MG63 (cell line): ENCODE measurements around the gene FRY. TPM values are rescaled to one million over a fixed set of nuclear protein-coding genes. Genes with fewer than 3 reads are reported as not detected.

Experiments used
- DNase-seq: peaks from one replicate; pipeline ENCODE4 v3.0.0-alpha.2; 2020
- H3K27me3 ChIP-seq: fragments of 250-450 bp; sonication (Bioruptor Pico); 2 replicates; pipeline ENCODE4 v1.5.1; 2020; ENCODE audit warnings: mild to moderate bottlenecking, moderate library complexity
- H3K36me3 ChIP-seq: fragments of 250-450 bp; sonication (Bioruptor Pico); 2 replicates; pipeline ENCODE4 v1.5.1; 2020; ENCODE audit warnings: mild to moderate bottlenecking, moderate library complexity
- H3K4me3 ChIP-seq: fragments of 250-450 bp; sonication (Bioruptor Pico); 2 replicates; pipeline ENCODE4 v1.5.1; 2020; ENCODE audit warnings: mild to moderate bottlenecking, moderate library complexity
- H3K9me3 ChIP-seq: fragments of 250-450 bp; sonication (Bioruptor Pico); 2 replicates; pipeline ENCODE4 v1.5.1; 2020; ENCODE audit warnings: mild to moderate bottlenecking, moderate library complexity
- total RNA-seq: library from RNA; depleted of rRNA; stranded (reverse); fragments of >200 nt; shearing (Covaris generic); gene quantifications from 2 replicates; pipeline ENCODE4 v1.2.3, GENCODE V29; 2014; ENCODE audit warnings: low replicate concordance

The FRY gene
- total RNA-seq, 1 experiment from 2014 or later = 0.79 TPM

DNA sequence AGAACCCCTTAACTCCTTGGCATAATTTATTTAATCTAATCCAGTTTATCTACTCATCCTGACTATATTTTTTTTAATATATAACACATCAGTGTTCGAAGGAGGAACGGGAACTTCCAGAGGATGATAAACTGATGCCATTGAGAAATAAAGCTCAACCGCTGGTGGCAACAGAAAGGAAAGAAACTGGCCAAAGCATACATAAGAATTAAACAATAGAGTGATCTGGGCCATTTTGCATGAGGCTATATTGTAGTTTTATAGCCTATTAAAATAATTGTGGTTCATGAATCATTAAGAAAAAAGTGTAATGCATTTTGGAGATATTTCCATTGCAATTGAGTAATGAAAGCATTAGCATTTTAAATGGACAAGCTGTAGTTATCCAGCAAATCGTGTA lies 94.2 kb downstream of the FRY start:
- H3K4me3 ChIP-seq = no peak overlapping the region
- no peaks in the 10 kb centered on the region for H3K36me3 ChIP-seq
- H3K9me3 ChIP-seq = peaks cover 4% of the 10 kb centered on the region; the same call in 1 of the 2 replicates
- no peaks in the 10 kb centered on the region for H3K27me3 ChIP-seq
- no peak for DNase-seq

DNA sequence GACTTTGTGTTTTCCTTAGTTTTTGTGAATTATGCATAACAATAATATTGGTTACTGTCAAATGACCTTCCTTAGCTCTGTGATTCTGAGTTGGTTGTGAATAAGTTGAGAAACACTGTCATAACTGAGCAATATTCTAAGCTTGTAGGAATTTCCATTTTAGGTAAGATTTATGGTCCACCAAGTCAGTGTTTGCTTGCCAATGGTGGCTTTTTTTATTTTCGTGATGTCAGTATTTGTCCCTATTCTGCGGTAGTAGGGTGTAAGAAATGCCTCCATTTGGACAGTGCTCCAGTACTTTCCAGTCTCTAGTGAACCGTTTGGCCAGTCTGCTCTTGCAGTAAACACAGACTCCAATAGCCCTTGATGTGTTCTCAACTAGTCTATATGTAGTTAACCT lies 94.7 kb downstream of the FRY start:
- Histone ChIP-seq H3K27me3 (no peaks in the 10 kb centered on the region), H3K36me3 (no peaks in the 10 kb centered on the region), H3K4me3 (no peak overlapping the region), H3K9me3 (peaks cover 4% of the 10 kb centered on the region; the same call in 1 of the 2 replicates)
- no peak for DNase-seq

DNA sequence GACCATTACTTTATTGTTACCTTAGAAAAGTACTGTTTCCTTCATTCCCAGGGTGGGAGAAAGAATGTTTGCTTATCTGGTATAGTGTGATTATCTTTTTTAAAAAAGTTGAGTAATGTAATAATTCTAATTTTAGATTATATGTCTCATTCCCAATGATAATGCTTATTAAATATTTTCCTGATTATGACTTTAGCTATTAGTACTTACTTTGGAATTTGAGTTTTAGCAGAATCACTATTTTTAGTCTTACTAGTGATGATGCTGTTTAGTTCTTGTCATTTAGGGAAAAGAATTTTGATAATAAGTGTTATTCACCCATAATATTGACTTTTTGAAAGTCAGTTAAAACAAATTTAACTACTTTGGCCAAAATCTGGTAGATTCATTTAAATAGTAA lies 95.2 kb downstream of the FRY start:
- no peak for DNase-seq
- H3K36me3 ChIP-seq = no peaks in the 10 kb centered on the region

DNA sequence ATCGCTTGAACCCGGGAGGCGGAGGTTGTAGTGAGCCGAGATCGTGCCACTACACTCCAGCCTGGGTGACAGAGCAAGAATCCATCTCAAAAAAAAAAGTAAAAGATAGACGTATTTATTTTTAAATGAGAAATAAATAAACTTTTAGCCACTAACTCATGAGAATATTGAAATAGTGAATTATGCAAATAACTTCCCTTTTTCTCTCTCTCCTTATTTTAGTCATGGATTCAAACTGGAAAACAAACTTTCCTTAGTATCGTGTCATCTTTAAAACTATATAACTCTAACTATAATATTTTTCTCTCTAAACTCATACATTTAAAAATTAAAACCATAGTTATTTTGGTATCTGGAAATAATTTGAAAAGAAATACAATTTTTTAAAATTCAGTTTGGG lies 96.1 kb downstream of the FRY start:
- H3K9me3 ChIP-seq = peaks cover 1% of the 10 kb centered on the region; the same call in 1 of the 2 replicates
- H3K36me3 ChIP-seq = no peaks in the 10 kb centered on the region
- no peaks in the 10 kb centered on the region for H3K27me3 ChIP-seq
- H3K4me3 ChIP-seq = no peak overlapping the region
- DNase-seq = no peak

More for the DNA sequence above, 95.2 kb downstream of the FRY start:
- Histone ChIP-seq H3K4me3 (no peak overlapping the region), H3K27me3 (no peaks in the 10 kb centered on the region), H3K9me3 (peaks cover 4% of the 10 kb centered on the region; the same call in 1 of the 2 replicates)

DNA sequence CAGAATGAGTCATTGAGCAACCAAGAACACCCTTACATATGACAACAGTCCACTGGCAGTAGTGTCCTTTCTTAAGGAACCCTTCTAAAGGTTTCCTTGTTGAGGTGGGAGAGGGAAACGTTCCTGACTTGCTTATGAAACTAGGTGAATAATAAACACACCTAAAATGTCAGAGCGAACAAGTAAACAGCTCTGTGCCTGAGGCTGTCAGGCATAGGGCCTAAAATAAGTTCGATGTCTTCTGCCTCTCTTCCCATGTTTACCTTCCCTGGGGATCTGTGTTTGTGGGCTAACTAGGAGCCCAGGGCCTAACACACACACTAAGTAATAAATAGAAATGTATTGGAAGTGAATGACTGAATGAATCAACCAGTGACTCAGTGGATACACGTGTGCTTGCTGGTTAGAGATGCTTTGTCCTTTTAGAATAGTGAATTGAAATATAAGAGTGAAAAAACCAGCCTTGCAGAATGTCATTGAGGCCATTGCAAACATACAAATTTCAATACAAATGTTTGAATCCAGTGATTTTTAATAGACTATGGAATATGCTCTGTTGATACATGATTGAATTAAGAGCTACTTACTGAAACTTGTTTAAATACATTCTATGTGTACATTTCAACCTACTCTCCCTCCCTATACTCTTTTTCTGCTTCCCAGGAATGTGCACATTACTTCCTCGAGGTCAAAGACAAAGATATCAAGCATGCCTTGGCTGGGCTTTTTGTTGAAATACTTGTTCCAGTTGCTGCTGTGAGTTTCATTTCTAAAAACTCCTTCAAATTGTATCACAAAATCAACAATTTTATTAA lies 102.9 kb downstream of the FRY start:
- no peak for DNase-seq
- Histone ChIP-seq H3K9me3 (no peaks in the 10 kb centered on the region), H3K27me3 (no peaks in the 10 kb centered on the region), H3K4me3 (no peak overlapping the region), H3K36me3 (no peaks in the 10 kb centered on the region)

DNA sequence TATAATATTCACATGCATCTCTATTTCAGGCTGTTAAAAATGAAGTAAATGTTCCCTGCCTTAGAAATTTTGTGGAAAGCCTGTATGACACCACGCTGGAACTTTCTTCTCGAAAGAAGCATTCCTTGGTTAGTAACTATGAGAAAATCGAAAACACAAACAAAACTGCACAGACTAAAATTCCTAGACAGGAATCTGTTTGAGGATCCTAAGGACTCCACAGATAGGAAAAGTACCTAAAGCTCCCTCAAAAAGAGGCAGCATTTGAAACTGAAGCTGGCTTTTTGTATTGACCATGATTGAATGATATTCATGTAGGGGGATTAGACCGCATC lies 103.4 kb downstream of the FRY start:
- DNase-seq = no peak
- H3K27me3 ChIP-seq = no peaks in the 10 kb centered on the region
- H3K9me3 ChIP-seq = no peaks in the 10 kb centered on the region
- no peaks in the 10 kb centered on the region for H3K36me3 ChIP-seq
- no peak overlapping the region for H3K4me3 ChIP-seq

DNA sequence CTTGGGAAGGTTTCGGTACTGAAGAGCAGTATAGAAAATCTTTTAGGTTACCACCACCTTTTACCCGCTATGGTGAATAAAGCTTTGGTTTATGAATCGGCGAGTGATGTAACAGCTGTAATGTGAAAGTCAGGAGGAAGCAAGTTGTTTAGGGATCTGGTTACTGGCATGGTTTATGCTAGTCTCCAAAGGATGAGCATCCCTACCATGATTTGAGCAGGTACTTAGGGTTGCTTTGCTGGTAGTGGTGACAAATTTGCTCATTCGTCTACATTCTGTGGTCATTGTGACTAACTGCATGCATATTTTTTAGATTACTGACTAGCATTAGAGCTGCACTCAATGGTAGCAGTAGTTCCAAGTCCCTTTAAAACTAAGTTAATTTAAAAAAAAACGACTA lies 104.1 kb downstream of the FRY start:
- Histone ChIP-seq H3K36me3 (no peaks in the 10 kb centered on the region), H3K27me3 (no peaks in the 10 kb centered on the region), H3K4me3 (no peak overlapping the region), H3K9me3 (no peaks in the 10 kb centered on the region)
- DNase-seq = no peak

DNA sequence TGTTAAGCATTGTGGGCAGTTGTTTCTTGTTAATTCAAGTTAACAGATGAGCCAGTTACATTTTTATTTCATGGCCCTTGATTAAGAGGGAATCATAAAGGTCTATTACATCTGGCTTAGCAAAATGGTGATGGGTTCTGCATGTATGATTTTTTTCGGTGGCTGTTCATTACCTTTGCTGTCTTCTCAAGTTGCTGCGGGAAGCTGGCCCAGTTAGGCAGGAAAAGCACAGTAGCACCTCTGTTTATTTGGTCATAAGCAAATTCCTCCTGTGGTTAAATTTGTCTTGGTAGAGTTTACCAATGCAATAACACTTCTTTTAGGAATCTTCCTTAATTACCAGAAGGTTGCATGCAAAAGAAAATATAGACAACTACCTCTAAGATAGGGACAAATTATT lies 104.5 kb downstream of the FRY start:
- H3K27me3 ChIP-seq = no peaks in the 10 kb centered on the region
- H3K4me3 ChIP-seq = no peak overlapping the region
- DNase-seq = no peak
- no peaks in the 10 kb centered on the region for H3K36me3 ChIP-seq
- H3K9me3 ChIP-seq = no peaks in the 10 kb centered on the region

DNA sequence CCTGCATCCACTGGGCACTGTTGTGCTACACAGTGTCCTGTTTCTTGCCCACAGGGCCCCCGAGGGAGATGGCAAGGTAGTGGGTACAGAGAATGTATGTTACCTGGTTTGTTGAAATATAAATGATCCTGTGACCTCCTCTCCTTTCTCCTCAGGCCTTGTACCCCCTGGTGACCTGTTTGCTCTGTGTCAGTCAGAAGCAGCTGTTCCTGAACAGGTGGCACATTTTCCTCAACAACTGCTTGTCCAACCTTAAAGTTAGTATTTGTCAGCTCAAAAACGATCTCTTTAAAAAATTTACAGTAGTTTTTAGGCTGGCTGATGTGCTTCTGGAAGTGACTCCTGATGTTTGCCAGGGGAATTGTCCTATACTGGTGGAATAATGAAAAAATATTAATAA lies 105.1 kb downstream of the FRY start:
- H3K9me3 ChIP-seq = no peaks in the 10 kb centered on the region
- H3K27me3 ChIP-seq = no peaks in the 10 kb centered on the region
- DNase-seq = no peak
- H3K36me3 ChIP-seq = no peaks in the 10 kb centered on the region
- no peak overlapping the region for H3K4me3 ChIP-seq

DNA sequence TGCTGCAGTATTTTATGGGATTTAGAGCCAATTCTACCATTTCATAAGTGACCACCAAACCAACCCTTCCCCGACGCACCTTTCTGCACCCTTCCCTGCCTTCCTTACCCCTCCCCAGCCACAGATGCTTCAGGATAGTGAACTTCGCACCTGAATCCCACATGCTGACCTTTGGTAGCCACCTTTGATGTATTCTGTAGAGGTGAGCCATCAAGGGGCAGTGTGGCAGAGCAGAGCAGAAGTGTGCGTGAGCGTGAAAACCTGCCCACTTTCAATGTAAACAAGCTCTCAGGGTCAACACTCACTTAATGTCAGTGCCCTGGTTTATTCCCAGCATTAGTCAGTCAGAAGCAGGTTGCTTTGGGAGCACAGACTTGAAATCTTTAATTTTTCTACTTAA lies 107.7 kb downstream of the FRY start:
- Histone ChIP-seq H3K4me3 (no peak overlapping the region), H3K9me3 (no peaks in the 10 kb centered on the region), H3K36me3 (no peaks in the 10 kb centered on the region), H3K27me3 (no peaks in the 10 kb centered on the region)
- no peak for DNase-seq

DNA sequence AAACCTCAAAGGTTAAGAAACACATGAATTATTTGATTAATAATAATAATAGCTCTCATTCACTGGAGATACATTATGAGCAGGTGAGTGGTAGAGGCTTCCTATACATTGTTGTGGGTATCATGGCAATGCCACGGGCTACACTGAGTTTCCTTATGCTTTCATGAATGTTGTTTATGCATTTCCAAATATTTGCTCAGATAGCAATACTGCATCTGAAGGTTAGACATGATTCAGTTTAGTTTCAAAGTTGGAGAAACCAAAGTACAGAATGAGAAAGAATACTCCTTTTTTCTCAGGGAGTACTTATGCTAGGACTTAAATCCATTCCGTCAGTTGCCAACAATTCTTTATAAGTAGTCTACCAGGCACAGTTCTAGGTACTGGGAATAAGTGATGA lies 108.5 kb downstream of the FRY start:
- H3K27me3 ChIP-seq = no peaks in the 10 kb centered on the region
- DNase-seq = no peak
- no peak overlapping the region for H3K4me3 ChIP-seq
- no peaks in the 10 kb centered on the region for H3K36me3 ChIP-seq
- H3K9me3 ChIP-seq = no peaks in the 10 kb centered on the region

DNA sequence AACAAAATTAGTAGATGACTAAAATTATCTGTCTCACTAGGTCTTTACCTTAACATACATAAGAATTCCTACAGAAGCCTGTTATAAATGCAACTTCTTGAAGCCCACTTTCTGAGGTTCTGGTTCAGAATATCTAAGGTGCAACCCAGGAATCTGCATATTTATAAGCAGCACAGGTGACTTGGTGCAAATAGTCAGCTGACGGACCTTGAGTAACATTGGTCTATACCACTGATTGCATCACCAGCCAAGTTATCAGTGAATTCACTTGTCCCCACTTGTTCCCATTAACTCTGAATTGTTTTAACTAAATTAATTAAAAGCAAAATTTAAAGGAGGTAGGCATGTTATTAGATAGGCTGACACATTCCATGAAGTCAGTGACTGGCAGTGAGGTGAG lies 109.9 kb downstream of the FRY start:
- Histone ChIP-seq H3K9me3 (no peaks in the 10 kb centered on the region), H3K27me3 (no peaks in the 10 kb centered on the region), H3K36me3 (no peaks in the 10 kb centered on the region)

DNA sequence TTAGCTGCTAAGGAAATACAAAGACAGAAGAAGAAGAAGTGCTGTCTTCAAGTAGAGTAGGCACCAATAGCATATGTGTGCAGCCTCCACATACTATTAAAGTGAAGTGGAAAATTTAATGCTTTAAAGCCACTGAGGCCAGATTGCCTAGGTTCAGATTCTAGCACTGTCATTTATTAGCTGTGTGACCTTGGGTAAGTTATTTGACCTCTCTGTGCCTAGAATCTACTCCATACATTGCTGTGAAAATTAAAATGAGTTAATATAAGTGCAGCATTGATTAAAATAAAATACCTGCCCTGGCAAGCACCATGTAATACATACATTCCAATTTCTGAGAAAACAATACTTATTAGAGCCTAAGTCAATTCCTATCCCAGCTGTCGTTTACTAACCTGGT lies 110.5 kb downstream of the FRY start:
- DNase-seq = no peak
- H3K4me3 ChIP-seq = no peak overlapping the region
- no peaks in the 10 kb centered on the region for H3K9me3 ChIP-seq
- no peaks in the 10 kb centered on the region for H3K27me3 ChIP-seq
- no peaks in the 10 kb centered on the region for H3K36me3 ChIP-seq

More for the DNA sequence above, 109.9 kb downstream of the FRY start:
- no peak overlapping the region for H3K4me3 ChIP-seq
- no peak for DNase-seq

DNA sequence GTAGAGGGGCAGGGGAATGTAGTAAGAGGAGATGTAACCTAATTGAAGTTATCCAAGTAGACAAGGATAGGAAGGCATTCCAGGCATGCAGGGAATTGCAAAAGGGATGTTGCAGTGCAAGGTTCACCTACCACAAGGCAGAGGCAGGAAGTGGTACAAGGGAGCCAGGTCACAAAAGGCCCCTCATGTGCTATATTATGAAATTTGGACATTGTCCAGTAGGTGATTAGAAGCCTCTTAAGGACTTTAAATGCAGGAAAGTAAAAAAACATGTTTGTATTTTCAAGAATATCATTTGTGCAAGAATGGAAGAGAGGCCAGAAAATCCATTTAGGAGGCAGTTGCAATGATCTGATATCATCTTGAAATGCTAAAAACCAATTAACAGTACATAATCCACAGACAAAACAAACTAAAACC lies 111.4 kb downstream of the FRY start:
- no peak overlapping the region for H3K4me3 ChIP-seq
- no peaks in the 10 kb centered on the region for H3K27me3 ChIP-seq
- no peak for DNase-seq
- no peaks in the 10 kb centered on the region for H3K36me3 ChIP-seq
- no peaks in the 10 kb centered on the region for H3K9me3 ChIP-seq

DNA sequence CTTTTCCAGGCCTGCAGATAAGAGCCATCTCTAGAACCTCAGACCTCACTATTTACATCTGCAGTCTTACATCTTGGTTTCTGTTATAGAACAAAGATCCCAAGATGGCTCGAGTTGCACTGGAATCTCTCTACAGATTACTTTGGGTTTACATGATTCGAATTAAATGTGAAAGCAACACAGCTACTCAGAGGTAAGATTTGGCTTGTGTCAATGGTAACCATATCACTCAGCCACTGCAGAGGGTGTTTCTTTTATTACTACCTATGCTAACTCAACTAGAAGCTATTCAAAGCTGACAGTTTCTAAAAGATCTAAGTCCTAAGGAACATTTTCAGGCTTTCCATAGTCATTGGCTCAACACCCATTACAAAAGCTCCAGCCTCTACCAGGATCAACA lies 115.6 kb downstream of the FRY start:
- Histone ChIP-seq H3K9me3 (no peaks in the 10 kb centered on the region), H3K4me3 (no peak overlapping the region), H3K36me3 (no peaks in the 10 kb centered on the region), H3K27me3 (no peaks in the 10 kb centered on the region)
- DNase-seq = no peak

DNA sequence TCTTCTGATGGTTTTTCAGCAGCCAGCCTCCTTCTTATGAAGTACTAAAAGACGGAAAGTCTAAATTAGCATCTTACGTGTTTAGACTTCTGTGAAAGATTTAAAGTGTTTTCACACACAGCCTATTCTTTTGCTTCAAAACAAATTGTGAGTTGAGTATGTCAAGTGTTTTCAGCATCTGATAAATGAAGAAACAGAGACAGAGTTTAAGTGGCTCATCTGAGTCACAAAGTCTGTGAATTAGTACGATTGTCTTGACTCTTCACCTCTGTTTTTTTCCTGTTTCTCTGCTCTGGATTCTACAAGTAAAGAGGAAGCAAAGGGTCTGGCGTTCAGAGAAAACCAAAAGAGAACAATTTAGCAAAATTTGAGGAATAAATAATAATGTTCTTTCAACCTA lies 116.4 kb downstream of the FRY start:
- no peaks in the 10 kb centered on the region for H3K36me3 ChIP-seq
- H3K27me3 ChIP-seq = no peaks in the 10 kb centered on the region
- DNase-seq = no peak
- H3K9me3 ChIP-seq = no peaks in the 10 kb centered on the region; the same call in 1 of the 2 replicates
- no peak overlapping the region for H3K4me3 ChIP-seq

DNA sequence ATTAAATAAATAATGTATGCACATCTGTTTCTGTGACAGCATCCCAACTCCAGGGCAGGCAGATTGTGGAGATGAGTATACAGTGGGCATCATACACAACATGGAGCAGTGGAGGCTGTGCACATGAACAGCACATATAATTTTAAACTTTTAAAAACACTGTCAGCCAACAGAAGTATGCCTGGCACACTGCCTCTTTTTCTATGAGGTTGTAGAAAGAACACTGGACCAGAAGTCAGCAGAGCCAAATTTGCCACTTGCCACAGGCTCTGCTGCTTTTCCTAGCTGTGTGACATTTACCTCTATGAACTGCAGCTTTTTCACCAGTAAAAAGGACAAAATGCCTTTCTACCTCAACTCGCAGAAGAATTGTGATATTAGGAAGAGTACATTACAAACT lies 118.7 kb downstream of the FRY start:
- no peaks in the 10 kb centered on the region for H3K36me3 ChIP-seq
- H3K9me3 ChIP-seq = no peaks in the 10 kb centered on the region; the same call in 1 of the 2 replicates
- H3K27me3 ChIP-seq = no peaks in the 10 kb centered on the region
- H3K4me3 ChIP-seq = no peak overlapping the region
- DNase-seq = peak; percentile 12

DNA sequence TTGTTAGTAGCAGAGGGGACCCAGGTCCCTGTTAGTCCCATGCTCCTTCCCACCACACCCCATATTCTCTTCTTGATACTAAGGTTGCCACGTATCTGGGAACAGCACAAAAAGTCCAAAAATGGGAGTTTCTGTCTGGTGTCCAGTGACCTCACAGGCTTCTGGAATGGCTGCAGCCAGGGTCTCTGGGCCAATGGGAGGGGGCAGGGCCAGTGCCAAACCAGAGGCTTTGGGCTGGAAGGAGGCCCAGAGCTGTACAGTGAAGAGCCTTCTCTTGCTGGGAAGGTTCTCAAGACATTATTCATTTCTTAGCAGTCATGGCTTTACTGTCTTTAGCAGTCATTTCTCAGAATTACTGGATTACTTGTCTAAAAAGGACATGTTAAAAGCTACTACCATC lies 119.2 kb downstream of the FRY start:
- Histone ChIP-seq H3K27me3 (no peaks in the 10 kb centered on the region), H3K4me3 (no peak overlapping the region), H3K9me3 (no peaks in the 10 kb centered on the region; the same call in 1 of the 2 replicates), H3K36me3 (no peaks in the 10 kb centered on the region)
- peak; percentile 88 for DNase-seq
